Motor neuron (in vitro differentiated cells): ENCODE data around the gene SLCO1C1. TPM values are rescaled to one million over a fixed set of nuclear protein-coding genes. Genes with fewer than 3 reads are reported as not detected.
"Not testable (repeated sequence)": the region's sequence is repeated elsewhere in the genome, so short reads cannot be mapped to it uniquely, and the experiment has no call there.

ENCODE experiments used
- ATAC-seq, 8 experiments: fragments of 200-7000 bp; cut with Tn5 transposase; replicated peaks in 6 of 8; 2 replicates each; pipeline ENCODE4 v1.8.0; 2021; ENCODE audit warnings: mild to moderate bottlenecking in 8 of 8, moderate library complexity in 8 of 8
- H3K27ac ChIP-seq, 2 donors: fragments of 250-450 bp; sonication (Bioruptor Pico); 2 replicates each; pipeline ENCODE4 v1.9.0; 2021; ENCODE audit warnings: antibody characterized with exemption in 2 of 2, mild to moderate bottlenecking in 2 of 2, moderate library complexity in 1 of 2
- H3K4me1 ChIP-seq, 2 donors: fragments of 250-450 bp; sonication (Bioruptor Pico); replicated peaks in 1 of 2; 2 replicates each; pipeline ENCODE4 v1.6.1; 2021; ENCODE audit warnings: antibody characterized with exemption in 2 of 2, mild to moderate bottlenecking in 2 of 2, moderate library complexity in 1 of 2
- H3K4me3 ChIP-seq, 5 donors: fragments of 250-450 bp; sonication (Bioruptor Pico); 2 replicates each; pipeline ENCODE4 v1.9.0; 2021; ENCODE audit warnings: antibody characterized with exemption in 5 of 5, mild to moderate bottlenecking in 5 of 5, moderate library complexity in 4 of 5
- WGBS, 10 experiments: fragments of 450-650 bp; shearing (Covaris generic); methylation state at CpG; one replicate each; pipeline ENCODE4 v1.0.0; 2022; 5-methylcytosine and 5-hydroxymethylcytosine counted together
- in situ Hi-C, 9 experiments: fragments of 400-800 bp; cut with MboI; loops; one replicate each; pipeline ENCODE4 v1.15.0; 2021; ENCODE audit warnings: low sequenced_read_pairs in 9 of 9, low pct_unique_long_range_greater_than_20kb in 2 of 9; ENCODE audit not compliant: unreplicated experiment in 9 of 9
- total RNA-seq, 8 experiments: library from RNA; unstranded; fragments of 300-600 nt; gene quantifications; 2 replicates each; pipeline versions ENCODE4 v1.2.3 to v1.2.4, GENCODE V29; 2022

The SLCO1C1 gene
- total RNA-seq, 8 experiments from 2014 or later = 0.11 to 2.1 (median 0.75) TPM; not detected in 4

- in situ Hi-C loops = no loop called here
- H3K4me1 ChIP-seq = no peaks in the 10 kb centered on the region
- H3K27ac ChIP-seq = no peak overlapping the region
- no peak overlapping the region for H3K4me3 ChIP-seq
- 0 to 100% (median 66%) methylated on average over 1 of the region's 1 CpG; no CpG with 5 or more reads in 4 of the 10 experiments for WGBS, 10 experiments
- ATAC-seq = no peak
These were observed 27.0 kb downstream of the SLCO1C1 start for GRCh38 chr12:20722142-20722541.

DNA sequence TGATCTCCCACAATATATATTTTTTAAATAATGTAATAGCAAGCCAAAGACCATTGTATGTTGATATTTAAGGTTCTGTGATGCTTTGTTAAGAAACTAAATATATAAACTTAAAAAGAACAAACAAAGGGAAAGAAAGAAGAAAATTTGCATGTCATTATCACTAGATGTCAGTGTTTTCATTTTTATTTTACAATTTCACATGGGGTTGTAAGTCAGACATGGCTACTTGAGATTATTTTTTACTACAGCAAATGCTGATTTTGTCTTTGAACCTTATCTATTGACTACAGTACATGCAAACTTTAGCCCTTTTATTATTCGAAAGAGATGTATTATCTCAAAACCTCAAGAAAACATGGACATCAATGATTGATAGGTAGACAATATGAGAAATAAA lies 36.1 kb downstream of the SLCO1C1 start:
- no peak for ATAC-seq
- no peak overlapping the region for H3K27ac ChIP-seq
- in situ Hi-C loops = no loop called here
- WGBS, 10 experiments = 0 to 100% (median 79%) methylated on average over 1 of the region's 1 CpG; no CpG with 5 or more reads in 1 of the 10 experiments
- H3K4me1 ChIP-seq = no peaks in the 10 kb centered on the region
- no peak overlapping the region for H3K4me3 ChIP-seq

- H3K27ac ChIP-seq = no peak overlapping the region
- no peaks in the 10 kb centered on the region for H3K4me1 ChIP-seq
- in situ Hi-C loops = no loop called here
- WGBS, 10 experiments = 86 to 100% (median 100%) methylated on average over 1 of the region's 1 CpG; no CpG with 5 or more reads in 4 of the 10 experiments
- ATAC-seq = no peak
- H3K4me3 ChIP-seq = no peak overlapping the region
These were observed 45.8 kb downstream of the SLCO1C1 start for GRCh38 chr12:20740972-20741371.

GRCh38 chr12:20748198-20748597 lies 53.1 kb downstream of the SLCO1C1 start:
- Histone ChIP-seq H3K27ac (no peak overlapping the region), H3K4me3 (no peak overlapping the region), H3K4me1 (no peaks in the 10 kb centered on the region)
- in situ Hi-C loops = no loop called here
- no peak for ATAC-seq
- 0 to 100% (median 57%) methylated on average over 1 of the region's 1 CpG; no CpG with 5 or more reads in 3 of the 10 experiments for WGBS, 10 experiments

GRCh38 chr12:20751046-20751445 lies 55.9 kb downstream of the SLCO1C1 start:
- 0 to 80% (median 55%) methylated on average over 1 to 4 of the region's 4 CpGs; no CpG with 5 or more reads in 1 of the 10 experiments for WGBS, 10 experiments
- H3K4me1 ChIP-seq = no peaks in the 10 kb centered on the region
- no peak overlapping the region for H3K4me3 ChIP-seq
- no peak for ATAC-seq
- in situ Hi-C loops = no loop called here
- H3K27ac ChIP-seq = no peak overlapping the region

- Histone ChIP-seq H3K4me1 (no peaks in the 10 kb centered on the region), H3K4me3 (no peak overlapping the region), H3K27ac (no peak overlapping the region)
- no peak for ATAC-seq
- no CpG with 5 or more reads among the region's 20 CpGs for WGBS, 10 experiments
- in situ Hi-C loops = loop anchor here in 1 of 9 experiments (25.0 kb wide), 1 partner anchor 110 kb away; no protein-coding TSS in a partner anchor
These were observed 82.3 kb downstream of the SLCO1C1 start for GRCh38 chr12:20777420-20777819.

- in situ Hi-C loops = loop anchor here in 1 of 9 experiments (25.0 kb wide), 1 partner anchor 108 kb away; no protein-coding TSS in a partner anchor
- WGBS, 10 experiments = 0 to 100% (median 81%) methylated on average over 1 to 2 of the region's 2 CpGs; no CpG with 5 or more reads in 1 of the 10 experiments
These were observed 83.8 kb downstream of the SLCO1C1 start for GRCh38 chr12:20778969-20779368.

GRCh38 chr12:20779971-20780370 lies 84.8 kb downstream of the SLCO1C1 start:
- H3K27ac ChIP-seq, H3K4me1 ChIP-seq, H3K4me3 ChIP-seq, ATAC-seq: not testable (repeated sequence)
- 0 to 92% (median 31%) methylated on average over 1 to 2 of the region's 3 CpGs; no CpG with 5 or more reads in 4 of the 10 experiments for WGBS, 10 experiments
- in situ Hi-C loops = loop anchor here in 1 of 9 experiments (25.0 kb wide), 1 partner anchor 107 kb away; no protein-coding TSS in a partner anchor

More at GRCh38 chr12:20778969-20779368, 83.8 kb downstream of the SLCO1C1 start:
- no peak for ATAC-seq
- Histone ChIP-seq H3K27ac (no peak overlapping the region), H3K4me1 (no peaks in the 10 kb centered on the region), H3K4me3 (no peak overlapping the region)

GRCh38 chr12:20783796-20784357 lies 88.7 kb downstream of the SLCO1C1 start:
- 28 to 91% (median 52%) methylated on average over 3 to 6 of the region's 13 CpGs; no CpG with 5 or more reads in 6 of the 10 experiments for WGBS, 10 experiments
- in situ Hi-C loops = loop anchor here in 1 of 9 experiments (25.0 kb wide), 1 partner anchor 103 kb away; no protein-coding TSS in a partner anchor
- ATAC-seq, H3K27ac ChIP-seq, H3K4me1 ChIP-seq, H3K4me3 ChIP-seq: not testable (repeated sequence)

GRCh38 chr12:20792971-20793370 lies 97.8 kb downstream of the SLCO1C1 start:
- H3K4me3 ChIP-seq = no peak overlapping the region
- no peak overlapping the region for H3K27ac ChIP-seq
- no peaks in the 10 kb centered on the region for H3K4me1 ChIP-seq
- in situ Hi-C loops = loop anchor here in 1 of 9 experiments (25.0 kb wide), 1 partner anchor 94 kb away; no protein-coding TSS in a partner anchor
- WGBS, 10 experiments = 0 to 100% (median 82%) methylated on average over 1 of the region's 1 CpG; no CpG with 5 or more reads in 6 of the 10 experiments
- no peak for ATAC-seq

DNA sequence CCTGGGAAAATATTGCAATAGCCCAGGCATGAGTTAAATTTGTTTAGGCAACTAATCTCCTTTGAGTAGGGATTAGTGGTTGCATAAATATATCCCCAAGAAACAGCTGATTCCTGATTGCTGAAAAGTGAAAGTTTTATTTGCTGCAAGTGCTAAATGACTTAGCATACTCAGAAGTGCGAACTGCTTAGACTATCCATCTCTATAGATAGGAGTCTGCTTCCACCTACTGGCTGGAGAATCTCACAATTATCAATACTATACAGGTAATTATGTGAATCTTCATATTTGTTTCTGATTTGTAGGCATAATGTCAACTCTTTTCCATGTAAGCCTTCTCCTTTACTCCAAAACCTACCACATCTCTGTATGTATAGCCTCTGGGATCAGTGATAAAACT lies 103.4 kb downstream of the SLCO1C1 start:
- in situ Hi-C loops = loop anchor here in 1 of 9 experiments (25.0 kb wide), 1 partner anchor 89 kb away; no protein-coding TSS in a partner anchor
- Histone ChIP-seq H3K4me1 (no peaks in the 10 kb centered on the region), H3K27ac (no peak overlapping the region), H3K4me3 (no peak overlapping the region)
- WGBS, 10 experiments = 0 to 100% (median 67%) methylated on average over 1 of the region's 1 CpG; no CpG with 5 or more reads in 7 of the 10 experiments
- ATAC-seq = peak in 4 of 8 experiments; percentile 48 to 84 (median 57)

- H3K27ac ChIP-seq = no peak overlapping the region
- in situ Hi-C loops = no loop called here
- 0 to 100% (median 65%) methylated on average over 1 of the region's 1 CpG for WGBS, 10 experiments
- ATAC-seq = no peak
- H3K4me3 ChIP-seq = no peak overlapping the region
- H3K4me1 ChIP-seq = no peaks in the 10 kb centered on the region
These were observed 105.0 kb downstream of the SLCO1C1 start for GRCh38 chr12:20800160-20800559.

GRCh38 chr12:20801035-20801434 lies 105.9 kb downstream of the SLCO1C1 start:
- Histone ChIP-seq H3K4me3 (no peak overlapping the region), H3K27ac (no peak overlapping the region), H3K4me1 (no peaks in the 10 kb centered on the region)
- no peak for ATAC-seq
- in situ Hi-C loops = no loop called here
